ENCODE results near the gene PIK3R2. TPM values are rescaled to one million over a fixed set of nuclear protein-coding genes. Genes with fewer than 3 reads are reported as not detected.

Gene PIK3R2
- total and polyA plus RNA-seq, 2 of the 8 experiments (the other 6 are each of a cell fraction or from before 2014, with no cell fraction given), result 21.7 to 57.1 TPM

GRCh38 chr19:18153556-18154134, 682 bp downstream of the PIK3R2 start:
- Histone ChIP-seq H3K27ac (ENCODE audit: low read depth, low read length) (peak overlapping the region; percentile 68), H3K79me1 (ENCODE audit: low read depth, low read length) (peaks cover 4% of the 10 kb centered on the region; the same call in 1 of the 2 replicates), H4K5ac (ENCODE audit: insufficient read length, low read depth, low read length) (peak overlapping the region; percentile 36), H2AFZ (ENCODE audit: low read length) (no peak overlapping the region), H2BK5ac (ENCODE audit: low read depth, low read length) (no peak overlapping the region; the same call in 1 of the 2 replicates), H3K4me1 (replicated peaks in 1 of 4; ENCODE audit: control insufficient read depth in 3 of 4, insufficient read depth in 4 of 4, low read length in 3 of 4) (peaks cover 0 to 9% (median 4%) of the 10 kb centered on the region in 4 experiments; a peak in 4 of 7 replicates), H3K18ac (ENCODE audit: extremely low read depth, low read length) (peak overlapping the region; percentile 71), H2BK20ac (ENCODE audit: low read length) (no peak overlapping the region), H4K91ac (replicated peaks; ENCODE audit: insufficient read length, low read length) (peak overlapping the region; percentile 19), H2BK120ac (replicated peaks; ENCODE audit: low read depth, low read length) (no peak overlapping the region), H3K36me3 (ENCODE audit: control insufficient read depth in 2 of 4, insufficient read depth in 4 of 4, low read length in 3 of 4) (peaks cover 0 to 10% (median 4%) of the 10 kb centered on the region in 4 experiments; a peak in 2 of 8 replicates), H3K79me2 (ENCODE audit: control insufficient read depth in 1 of 2, insufficient read depth in 2 of 2, low read length in 2 of 2) (no peaks in the 10 kb centered on the region; a peak in 1 of 4 replicates), H3K9me3 (ENCODE audit: insufficient read depth in 2 of 2, low read depth in 1 of 2, low read length in 1 of 2) (no peaks in the 10 kb centered on the region), H3K4me3 (ENCODE audit: extremely low read depth in 1 of 4, insufficient read depth in 2 of 4, low read depth in 3 of 4, low read length in 4 of 4) (peak overlapping the region; percentile 65 to 83 (median 69)), H3K23ac (ENCODE audit: insufficient read length) (no peak overlapping the region), H4K20me1 (replicated peaks in 1 of 2; ENCODE audit: control insufficient read depth in 1 of 2, insufficient read depth in 2 of 2, low read length in 2 of 2) (peaks cover 6 to 16% of the 10 kb centered on the region in 2 experiments), H3K27me3 (replicated peaks in 1 of 4; ENCODE audit: control insufficient read depth in 3 of 4, extremely low read depth in 1 of 4, insufficient read depth in 3 of 4, low read length in 3 of 4) (no peaks in the 10 kb centered on the region), H3K56ac (replicated peaks; ENCODE audit: insufficient read length, low read depth, low read length) (peak overlapping the region; percentile 24), H2AK5ac (ENCODE audit: low read depth, low read length) (peak overlapping the region; percentile 89; the same call in 1 of the 2 replicates), H3K4me2 (ENCODE audit: insufficient read depth in 1 of 2, low read depth in 2 of 2, low read length in 2 of 2) (peak overlapping the region; percentile 71 to 90), H4K8ac (ENCODE audit: extremely low read depth, insufficient read depth, low read length) (peak overlapping the region; percentile 85; the same call in 1 of the 2 replicates), H3K23me2 (ENCODE audit: low read depth, low read length) (peaks cover 13% of the 10 kb centered on the region), H2BK15ac (ENCODE audit: low read length) (no peak overlapping the region), H2BK12ac (ENCODE audit: low read depth, low read length) (no peak overlapping the region), H3K14ac (ENCODE audit: insufficient read length) (no peak overlapping the region), H3K4ac (replicated peaks; ENCODE audit: insufficient read length, low read depth, low read length) (peak overlapping the region; percentile 70), H3K9ac (replicated peaks in 1 of 4; ENCODE audit: extremely low read depth in 1 of 4, low read depth in 3 of 4, low read length in 3 of 4) (peak overlapping the region; percentile 70 to 94 (median 86))
- FAIRE-seq (peak; percentile 42), DNase-seq (ENCODE audit: low read depth in 1 of 2, low spot score in 2 of 2) (no peak)
- POLR2A ChIA-PET (ENCODE audit: partially characterized antibody), result interaction anchor here (0.9 to 1.1 kb wide), 3 partner anchors 12 to 42 kb away, joined by 3 to 4 read pairs (median 3); no protein-coding TSS in a partner anchor
- TF ChIP-seq KDM4A (IDR thresholded peaks at IDR 0.05; ENCODE audit: low read depth, low read length, severe bottlenecking) (peak; percentile 9), ATF2 (IDR thresholded peaks at IDR 0.05; ENCODE audit: low read length) (no peak)
- WGBS, 2 experiments (ENCODE audit: extremely low coverage in 1 of 2, insufficient coverage in 1 of 2, insufficient read length in 1 of 2, insufficient replicate concordance in 2 of 2, low coverage in 1 of 2, low lambda C conversion rate in 2 of 2, missing lambda C conversion rate in 1 of 2), result 16% methylated on average over 10 of the region's 38 CpGs; no CpG with 5 or more reads in 1 of the 2 experiments
- CTCF ChIA-PET (ENCODE audit: partially characterized antibody), result interaction anchor here (1.1 to 1.2 kb wide), 3 partner anchors 15 to 120 kb away, joined by 3 to 4 read pairs (median 4); partner anchors contain the start of gene IQCN
